ENCODE data around the gene LHFPL2.

LHFPL2 gene

DNA sequence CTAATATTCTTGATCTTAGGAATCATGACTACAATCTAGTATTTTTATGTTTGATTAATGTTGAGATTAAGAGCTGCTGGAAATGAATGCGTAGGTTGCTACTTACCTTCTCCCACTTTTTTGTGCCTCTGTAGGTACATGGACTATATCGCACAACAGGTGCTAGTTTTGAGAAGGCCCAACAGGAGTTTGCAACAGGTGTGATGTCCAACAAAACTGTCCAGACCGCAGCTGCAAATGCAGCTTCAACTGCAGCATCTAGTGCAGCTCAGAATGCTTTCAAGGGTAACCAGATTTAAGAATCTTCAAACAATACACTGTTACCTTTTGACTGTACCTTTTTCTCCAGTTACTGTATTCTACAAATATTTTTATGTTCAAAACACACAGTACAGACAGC is 173.2 kb downstream of the LHFPL2 start:
- H3K9me2 ChIP-seq (replicated peaks; ENCODE audit: control insufficient read depth, low read length) = no peaks in the 10 kb centered on the region
- TF ChIP-seq EZH2phosphoT487 (IDR thresholded peaks at IDR 0.05; ENCODE audit: borderline replicate concordance, low read length) = no peak
- TF ChIP-seq, protein P1, sequence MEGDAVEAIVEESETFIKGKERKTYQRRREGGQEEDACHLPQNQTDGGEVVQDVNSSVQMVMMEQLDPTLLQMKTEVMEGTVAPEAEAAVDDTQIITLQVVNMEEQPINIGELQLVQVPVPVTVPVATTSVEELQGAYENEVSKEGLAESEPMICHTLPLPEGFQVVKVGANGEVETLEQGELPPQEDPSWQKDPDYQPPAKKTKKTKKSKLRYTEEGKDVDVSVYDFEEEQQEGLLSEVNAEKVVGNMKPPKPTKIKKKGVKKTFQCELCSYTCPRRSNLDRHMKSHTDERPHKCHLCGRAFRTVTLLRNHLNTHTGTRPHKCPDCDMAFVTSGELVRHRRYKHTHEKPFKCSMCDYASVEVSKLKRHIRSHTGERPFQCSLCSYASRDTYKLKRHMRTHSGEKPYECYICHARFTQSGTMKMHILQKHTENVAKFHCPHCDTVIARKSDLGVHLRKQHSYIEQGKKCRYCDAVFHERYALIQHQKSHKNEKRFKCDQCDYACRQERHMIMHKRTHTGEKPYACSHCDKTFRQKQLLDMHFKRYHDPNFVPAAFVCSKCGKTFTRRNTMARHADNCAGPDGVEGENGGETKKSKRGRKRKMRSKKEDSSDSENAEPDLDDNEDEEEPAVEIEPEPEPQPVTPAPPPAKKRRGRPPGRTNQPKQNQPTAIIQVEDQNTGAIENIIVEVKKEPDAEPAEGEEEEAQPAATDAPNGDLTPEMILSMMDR (IDR thresholded peaks at IDR 0.05; ENCODE audit: low read depth, low read length, poor library complexity, severe bottlenecking) = no peak
- H3K27ac ChIP-seq (ENCODE audit: low read depth, low read length) = no peak overlapping the region
- no peaks in the 10 kb centered on the region for H3F3A ChIP-seq (ENCODE audit: control insufficient read depth, insufficient read depth)
- no peak overlapping the region for H3K4me3 ChIP-seq (ENCODE audit: low read length)
- H3K4me2 ChIP-seq (ENCODE audit: low read length) = no peak overlapping the region
- no peaks in the 10 kb centered on the region for H3K9me3 ChIP-seq (ENCODE audit: control insufficient read depth, insufficient read depth, low read length)
- H4K20me1 ChIP-seq (ENCODE audit: control insufficient read depth, insufficient read depth, low read depth, low read length) = no peaks in the 10 kb centered on the region
- no peaks in the 10 kb centered on the region for H3K4me1 ChIP-seq (ENCODE audit: control insufficient read depth, low read length)
- H3K79me2 ChIP-seq (ENCODE audit: control insufficient read depth, low read length) = no peaks in the 10 kb centered on the region
- H3K36me3 ChIP-seq (ENCODE audit: control insufficient read depth, low read length) = 0 out of 2 replicates have a peak, but pooled peaks cover 7% of the 10 kb centered on the region
- no peaks in the 10 kb centered on the region for H3K27me3 ChIP-seq (ENCODE audit: control insufficient read depth, low read length)

DNA sequence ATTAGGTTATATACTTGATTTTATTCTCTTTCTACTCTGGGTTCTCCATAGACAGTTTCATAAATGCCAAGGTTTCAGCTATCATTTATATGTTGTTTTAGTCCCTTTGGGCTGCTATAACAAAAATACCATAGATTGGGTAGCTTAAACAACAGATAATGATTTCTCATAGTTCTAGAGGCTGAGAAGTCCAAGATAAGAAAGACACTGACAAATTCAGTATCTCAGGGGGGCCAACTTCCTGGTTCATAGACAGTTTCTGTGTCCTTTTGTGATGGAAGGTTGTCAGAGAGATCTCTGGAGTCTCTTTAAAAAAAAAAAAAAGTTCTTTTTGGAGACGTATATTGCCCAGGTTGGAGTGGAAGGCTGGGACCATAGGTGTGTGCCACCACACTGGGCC is 174.8 kb downstream of the LHFPL2 start:
- no peaks in the 10 kb centered on the region for H3K4me1 ChIP-seq (ENCODE audit: control insufficient read depth, low read length)
- H4K20me1 ChIP-seq (ENCODE audit: control insufficient read depth, insufficient read depth, low read depth, low read length) = no peaks in the 10 kb centered on the region
- no peak overlapping the region for H3K4me2 ChIP-seq (ENCODE audit: low read length)

DNA sequence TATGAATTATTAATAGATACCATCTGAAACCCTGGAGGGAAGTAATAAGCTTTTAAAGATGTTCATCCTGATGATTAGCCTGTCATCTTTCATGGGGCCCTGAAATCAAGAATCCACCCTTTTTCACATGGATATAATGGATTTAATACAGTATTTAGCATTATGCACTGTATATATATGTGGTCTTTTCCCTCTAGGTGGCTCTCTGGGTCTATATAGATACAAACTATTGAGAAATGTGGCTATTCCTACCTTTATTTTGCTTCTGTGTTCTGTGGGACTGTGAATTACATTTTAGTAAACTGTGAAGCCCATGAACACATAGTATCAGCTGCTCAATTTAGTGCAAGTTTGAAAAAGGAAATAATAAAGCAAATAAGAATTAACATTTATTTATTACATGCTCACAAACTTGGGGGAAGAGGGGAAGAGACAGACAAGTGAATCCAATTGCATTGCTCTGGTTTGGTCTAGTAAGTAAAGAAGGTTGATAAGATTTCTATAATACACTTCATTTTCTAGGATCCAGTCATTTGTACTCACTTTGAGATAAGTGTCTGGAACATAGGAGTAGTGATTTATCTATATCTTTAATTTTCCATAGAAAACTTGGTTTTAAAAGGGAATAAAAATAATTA is 176.0 kb downstream of the LHFPL2 start:
- Histone ChIP-seq H3K9me3 (ENCODE audit: control insufficient read depth, insufficient read depth, low read length) (no peaks in the 10 kb centered on the region), H3F3A (ENCODE audit: control insufficient read depth, insufficient read depth) (no peaks in the 10 kb centered on the region), H3K4me2 (ENCODE audit: low read length) (no peak overlapping the region), H3K4me1 (ENCODE audit: control insufficient read depth, low read length) (no peaks in the 10 kb centered on the region), H3K4me3 (ENCODE audit: low read length) (no peak overlapping the region), H4K20me1 (ENCODE audit: control insufficient read depth, insufficient read depth, low read depth, low read length) (0 out of 2 replicates have a peak, but pooled peaks cover 3% of the 10 kb centered on the region), H3K36me3 (ENCODE audit: control insufficient read depth, low read length) (0 out of 2 replicates have a peak, but pooled peaks cover 12% of the 10 kb centered on the region), H3K27me3 (ENCODE audit: control insufficient read depth, low read length) (no peaks in the 10 kb centered on the region), H3K79me2 (ENCODE audit: control insufficient read depth, low read length) (no peaks in the 10 kb centered on the region), H3K27ac (ENCODE audit: low read depth, low read length) (no peak overlapping the region), H3K9me2 (replicated peaks; ENCODE audit: control insufficient read depth, low read length) (no peaks in the 10 kb centered on the region)
- no peak for TF ChIP-seq EZH2phosphoT487 (IDR thresholded peaks at IDR 0.05; ENCODE audit: borderline replicate concordance, low read length)
- TF ChIP-seq, protein P1 (IDR thresholded peaks at IDR 0.05; ENCODE audit: low read depth, low read length, poor library complexity, severe bottlenecking) = no peak

More for the DNA sequence above, 174.8 kb downstream of the LHFPL2 start:
- H3K79me2 ChIP-seq (ENCODE audit: control insufficient read depth, low read length) = no peaks in the 10 kb centered on the region
- 0 out of 2 replicates have a peak, but pooled peaks cover 11% of the 10 kb centered on the region for H3K36me3 ChIP-seq (ENCODE audit: control insufficient read depth, low read length)
- TF ChIP-seq, protein P1 (IDR thresholded peaks at IDR 0.05; ENCODE audit: low read depth, low read length, poor library complexity, severe bottlenecking) = no peak
- TF ChIP-seq EZH2phosphoT487 (IDR thresholded peaks at IDR 0.05; ENCODE audit: borderline replicate concordance, low read length) = no peak
- no peaks in the 10 kb centered on the region for H3F3A ChIP-seq (ENCODE audit: control insufficient read depth, insufficient read depth)
- H3K27me3 ChIP-seq (ENCODE audit: control insufficient read depth, low read length) = no peaks in the 10 kb centered on the region
- no peaks in the 10 kb centered on the region for H3K9me2 ChIP-seq (replicated peaks; ENCODE audit: control insufficient read depth, low read length)
- H3K4me3 ChIP-seq (ENCODE audit: low read length) = no peak overlapping the region
- H3K27ac ChIP-seq (ENCODE audit: low read depth, low read length) = no peak overlapping the region
- no peaks in the 10 kb centered on the region for H3K9me3 ChIP-seq (ENCODE audit: control insufficient read depth, insufficient read depth, low read length)
